ENCODE data around the gene MTTP. TPM values are rescaled to one million over a fixed set of nuclear protein-coding genes. Genes with fewer than 3 reads are reported as not detected.

Gene MTTP
- total RNA-seq, 6 experiments from 2014 or later = 91.6 to 134 (median 112) TPM

DNA sequence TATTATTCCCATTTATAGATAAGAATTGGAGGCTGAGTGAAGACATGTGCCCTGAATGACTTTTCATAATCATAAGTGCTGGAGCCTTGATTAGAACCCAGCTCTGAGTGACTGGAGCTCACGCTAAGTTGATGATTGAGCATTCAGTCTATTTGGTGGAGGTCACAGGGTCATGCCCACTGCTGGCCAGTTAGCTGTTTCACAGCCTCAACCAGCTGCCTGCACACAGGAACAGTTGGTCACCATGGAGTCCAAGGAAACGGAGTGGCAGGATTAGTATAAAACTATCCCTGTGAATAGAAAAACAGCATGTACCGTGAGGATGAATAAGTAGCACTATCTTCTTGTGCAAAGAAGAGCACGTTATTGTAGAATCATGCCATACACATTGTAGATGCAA, 84.0 kb downstream of the MTTP start:
- no peak overlapping the region for H3K4me3 ChIP-seq
- ATAC-seq (no peak), DNase-seq (no peak)
- H3K27ac ChIP-seq = no peak overlapping the region
- H3K9me3 ChIP-seq = no peaks in the 10 kb centered on the region
- intact Hi-C loops (cut with DNase I) = no loop called here
- WGBS (ENCODE audit: insufficient coverage, low coverage, low lambda C conversion rate, missing lambda C conversion rate) = 84% methylated on average over 2 of the region's 4 CpGs
- H3K36me3 ChIP-seq = no peaks in the 10 kb centered on the region
- no peaks in the 10 kb centered on the region for H3K27me3 ChIP-seq
- H3K4me1 ChIP-seq = no peaks in the 10 kb centered on the region
- TF ChIP-seq POLR2A (IDR thresholded peaks at IDR 0.05) = no peak
- TF ChIP-seq, protein P1, sequence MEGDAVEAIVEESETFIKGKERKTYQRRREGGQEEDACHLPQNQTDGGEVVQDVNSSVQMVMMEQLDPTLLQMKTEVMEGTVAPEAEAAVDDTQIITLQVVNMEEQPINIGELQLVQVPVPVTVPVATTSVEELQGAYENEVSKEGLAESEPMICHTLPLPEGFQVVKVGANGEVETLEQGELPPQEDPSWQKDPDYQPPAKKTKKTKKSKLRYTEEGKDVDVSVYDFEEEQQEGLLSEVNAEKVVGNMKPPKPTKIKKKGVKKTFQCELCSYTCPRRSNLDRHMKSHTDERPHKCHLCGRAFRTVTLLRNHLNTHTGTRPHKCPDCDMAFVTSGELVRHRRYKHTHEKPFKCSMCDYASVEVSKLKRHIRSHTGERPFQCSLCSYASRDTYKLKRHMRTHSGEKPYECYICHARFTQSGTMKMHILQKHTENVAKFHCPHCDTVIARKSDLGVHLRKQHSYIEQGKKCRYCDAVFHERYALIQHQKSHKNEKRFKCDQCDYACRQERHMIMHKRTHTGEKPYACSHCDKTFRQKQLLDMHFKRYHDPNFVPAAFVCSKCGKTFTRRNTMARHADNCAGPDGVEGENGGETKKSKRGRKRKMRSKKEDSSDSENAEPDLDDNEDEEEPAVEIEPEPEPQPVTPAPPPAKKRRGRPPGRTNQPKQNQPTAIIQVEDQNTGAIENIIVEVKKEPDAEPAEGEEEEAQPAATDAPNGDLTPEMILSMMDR (IDR thresholded peaks at IDR 0.05) = no peak

DNA sequence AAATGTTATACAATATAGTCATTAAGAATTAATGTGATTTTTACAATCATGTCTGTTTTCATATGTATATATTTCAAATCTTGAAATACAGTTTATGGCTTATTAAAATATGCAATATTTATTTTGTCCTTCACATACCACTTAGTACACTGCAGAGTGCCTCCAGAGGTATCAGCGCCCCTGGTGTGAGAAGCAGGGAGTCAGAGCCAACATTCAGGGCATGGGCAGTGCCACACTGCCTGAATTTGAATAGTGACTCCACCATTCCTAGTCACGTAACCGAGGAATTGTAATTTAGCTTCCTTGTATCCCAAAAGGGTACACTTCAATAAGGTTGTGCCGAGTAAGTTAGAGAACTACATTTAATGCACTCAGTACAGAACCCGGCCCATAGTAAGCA, 87.3 kb downstream of the MTTP start:
- DNase-seq = no peak
- Histone ChIP-seq H3K27me3 (no peaks in the 10 kb centered on the region), H3K36me3 (no peaks in the 10 kb centered on the region), H3K9me3 (no peaks in the 10 kb centered on the region), H3K4me3 (no peak overlapping the region), H3K4me1 (no peaks in the 10 kb centered on the region), H3K27ac (no peak overlapping the region)
- 79% methylated on average over 5 of the region's 5 CpGs for WGBS (ENCODE audit: insufficient coverage, low coverage, low lambda C conversion rate, missing lambda C conversion rate)
- TF ChIP-seq, protein P1 (IDR thresholded peaks at IDR 0.05) = no peak
- no peak for TF ChIP-seq POLR2A (IDR thresholded peaks at IDR 0.05)
- no peak for ATAC-seq
- intact Hi-C loops (cut with DNase I) = no loop called here

DNA sequence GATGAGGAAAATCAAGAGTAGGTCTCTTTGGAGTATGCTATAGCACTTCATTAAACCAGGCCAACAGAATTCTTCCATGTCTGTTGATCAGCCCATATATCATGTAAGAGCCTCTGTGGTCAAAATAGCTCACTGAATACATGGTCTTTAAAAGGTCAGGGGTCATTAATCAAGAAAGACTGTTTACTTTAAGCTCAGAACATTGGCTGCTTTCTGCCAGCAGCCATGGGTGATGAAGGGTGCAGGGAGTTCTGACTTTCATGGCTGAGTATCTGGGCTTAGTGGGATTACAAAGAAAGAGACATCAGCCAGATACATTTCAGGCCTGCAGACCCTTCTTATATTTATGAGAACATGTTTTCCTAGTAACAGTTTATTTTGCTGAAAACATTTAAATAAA, 90.1 kb downstream of the MTTP start:
- Histone ChIP-seq H3K4me1 (no peaks in the 10 kb centered on the region), H3K27ac (no peak overlapping the region), H3K27me3 (no peaks in the 10 kb centered on the region), H3K4me3 (no peak overlapping the region), H3K9me3 (no peaks in the 10 kb centered on the region), H3K36me3 (no peaks in the 10 kb centered on the region)
- ATAC-seq (no peak), DNase-seq (no peak)
- TF ChIP-seq, protein P1 (IDR thresholded peaks at IDR 0.05) = no peak
- no peak for TF ChIP-seq POLR2A (IDR thresholded peaks at IDR 0.05)
- intact Hi-C loops (cut with DNase I) = no loop called here

DNA sequence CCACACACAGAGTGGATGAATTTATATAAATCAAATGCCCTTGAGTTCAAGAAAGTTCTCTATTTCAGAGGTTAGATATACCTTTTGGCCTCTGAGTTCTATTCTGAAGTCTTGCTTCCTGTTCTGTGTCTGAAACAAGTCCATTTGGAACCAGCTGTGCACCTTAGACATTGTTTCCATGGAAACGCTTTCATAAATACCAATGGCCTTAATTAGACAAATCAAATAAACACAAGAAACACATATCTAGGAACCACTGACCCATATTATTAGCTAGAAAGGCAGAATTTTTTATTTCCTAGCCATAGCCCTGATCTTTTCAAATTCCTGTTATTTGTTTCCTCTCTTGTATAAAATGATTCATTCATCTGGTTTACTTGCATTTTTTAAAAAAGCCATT, 91.4 kb downstream of the MTTP start:
- Histone ChIP-seq H3K4me3 (no peak overlapping the region), H3K27ac (no peak overlapping the region), H3K4me1 (no peaks in the 10 kb centered on the region), H3K27me3 (no peaks in the 10 kb centered on the region), H3K36me3 (no peaks in the 10 kb centered on the region), H3K9me3 (no peaks in the 10 kb centered on the region)
- no peak for ATAC-seq
- intact Hi-C loops (cut with DNase I) = no loop called here
- no peak for DNase-seq
- 31% methylated on average over 1 of the region's 1 CpG for WGBS (ENCODE audit: insufficient coverage, low coverage, low lambda C conversion rate, missing lambda C conversion rate)
- TF ChIP-seq, protein P1 (IDR thresholded peaks at IDR 0.05) = no peak
- TF ChIP-seq POLR2A (IDR thresholded peaks at IDR 0.05) = no peak

DNA sequence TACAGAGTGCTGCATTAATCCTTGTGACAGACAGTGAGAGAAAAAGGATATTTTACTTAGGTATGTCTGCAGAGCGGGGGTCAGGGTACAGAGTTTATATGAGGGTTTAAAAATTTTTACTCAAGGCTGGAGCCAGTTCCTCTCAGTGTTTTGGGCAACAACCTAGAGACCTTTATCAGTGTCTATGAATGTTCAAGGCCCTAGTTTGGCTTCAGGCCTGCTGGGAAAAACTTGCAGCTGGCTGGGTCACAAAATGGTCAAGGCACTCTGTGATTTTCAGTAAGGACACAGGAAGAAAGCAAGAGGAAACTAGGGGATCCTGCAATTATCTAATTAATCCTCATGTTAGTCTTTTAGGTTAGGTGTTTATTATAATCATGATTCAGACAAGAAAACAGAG, 93.8 kb downstream of the MTTP start:
- Histone ChIP-seq H3K27ac (no peak overlapping the region), H3K4me1 (no peaks in the 10 kb centered on the region), H3K27me3 (no peaks in the 10 kb centered on the region), H3K36me3 (no peaks in the 10 kb centered on the region), H3K4me3 (no peak overlapping the region), H3K9me3 (no peaks in the 10 kb centered on the region)
- intact Hi-C loops (cut with DNase I) = no loop called here
- ATAC-seq (no peak), DNase-seq (no peak)
- TF ChIP-seq, protein P1 (IDR thresholded peaks at IDR 0.05) = no peak
- TF ChIP-seq POLR2A (IDR thresholded peaks at IDR 0.05) = no peak
- WGBS (ENCODE audit: insufficient coverage, low coverage, low lambda C conversion rate, missing lambda C conversion rate) = 86% methylated on average over 1 of the region's 1 CpG
